HCT116 (cell line): Measurements from ENCODE around the gene ADCY2. TPM values are rescaled to one million over a fixed set of nuclear protein-coding genes. Genes with fewer than 3 reads are reported as not detected.

Experiments used
- ATAC-seq: fragments of 200-7000 bp; cut with Tn5 transposase; 2 replicates; pipeline ENCODE4 v1.9.1; 2020; ENCODE audit warnings: mild to moderate bottlenecking, moderate library complexity
- BruUV-seq: library from RNA; stranded (reverse); fragments of 400-500 nt; replicated peaks from 2 replicates; lab custom pipeline; 2021; lab: Mats Ljungman, UMichigan
- CTCF ChIA-PET: fragments of 300-600 bp; sonication (Branson Sonifier 250); formaldehyde crosslinking; loops from one replicate; lab custom pipeline; 2021; ENCODE audit warnings: antibody characterized with exemption; lab: Charles Lee
- POLR2A ChIA-PET: fragments of 300-600, 350-600 bp; sonication (Branson Sonifier 250); formaldehyde crosslinking; loops from one replicate; lab custom pipeline; 2021; ENCODE audit warnings: antibody characterized with exemption; lab: Charles Lee
- RAD21 ChIA-PET, 2 experiments: fragments of 300-600 bp; sonication (Branson Sonifier 250); formaldehyde crosslinking; loops; one replicate each; lab custom pipeline; 2023; ENCODE audit warnings: low total read pairs in 2 of 2; ENCODE audit not compliant: uncharacterized antibody in 2 of 2, unreplicated experiment in 2 of 2, low non-redundant PET in 1 of 2; lab: Charles Lee
- DNase-seq: peaks from one replicate; pipeline ENCODE4 v3.0.0-alpha.2; 2010; ENCODE audit warnings: low read depth, low spot score
- H2AFZ ChIP-seq: fragments of 200-600 bp; shearing (Covaris generic), sonication (generic); 2 replicates; pipeline ENCODE4 v1.6.1; 2017; ENCODE audit warnings: low read depth, mixed run types, mixed read lengths, antibody characterized with exemption, low read length; ENCODE audit not compliant: poor library complexity, severe bottlenecking
- H3K27ac ChIP-seq: 2 replicates; pipeline ENCODE4 v1.5.1; 2012; ENCODE audit warnings: low read depth, low read length
- H3K27me3 ChIP-seq: fragments of 200-600 bp; sonication (generic); 2 replicates; pipeline ENCODE4 v1.6.1; 2016; ENCODE audit warnings: mixed run types, low read length, mixed read lengths; ENCODE audit not compliant: insufficient read depth
- H3K36me3 ChIP-seq, 2 experiments: fragments of 200-500 bp in 1 of 2; fragments of 200-600 bp in 1 of 2; sonication (Bioruptor generic) in 1 of 2; sonication (generic) in 1 of 2; 2 replicates each; pipeline versions ENCODE4 v1.5.1 to v1.6.1; 2014 to 2016; ENCODE audit warnings: low read length in 2 of 2, inconsistent platforms in 1 of 2, mixed read lengths in 1 of 2, mixed run types in 1 of 2; ENCODE audit not compliant: insufficient read depth in 2 of 2, control insufficient read depth in 1 of 2
- H3K4me1 ChIP-seq, 2 experiments: fragments of 200-600 bp in 1 of 2; sonication (generic) in 1 of 2; 2 replicates each; pipeline versions ENCODE4 v1.5.1 to v1.6.1; 2012 to 2017; ENCODE audit warnings: low read length in 2 of 2, inconsistent platforms in 1 of 2, mild to moderate bottlenecking in 1 of 2, mixed read lengths in 1 of 2, mixed run types in 1 of 2, moderate library complexity in 1 of 2; ENCODE audit not compliant: insufficient read depth in 2 of 2, control insufficient read depth in 1 of 2
- H3K4me2 ChIP-seq: fragments of 200-600 bp; sonication (generic); 2 replicates; pipeline ENCODE4 v1.6.1; 2017; ENCODE audit warnings: mixed run types, low read length, mixed read lengths
- H3K4me3 ChIP-seq, 2 experiments: fragments of 200-600 bp in 1 of 2; sonication (generic) in 1 of 2; replicated peaks in 1 of 2; 2 replicates each; pipeline ENCODE4 v1.5.1; 2011 to 2016; ENCODE audit warnings: low read length in 2 of 2, control low read depth in 1 of 2, low read depth in 1 of 2, mild to moderate bottlenecking in 1 of 2, mixed read lengths in 1 of 2, mixed run types in 1 of 2
- H3K79me2 ChIP-seq: fragments of 200-600 bp; sonication (generic); 2 replicates; pipeline ENCODE4 v1.6.1; 2017; ENCODE audit warnings: mild to moderate bottlenecking, mixed run types, low read length, moderate library complexity, mixed read lengths; ENCODE audit not compliant: insufficient read depth
- H3K9ac ChIP-seq: fragments of 200-600 bp; sonication (generic); 2 replicates; pipeline ENCODE4 v1.6.1; 2016; ENCODE audit warnings: low read length, mixed read lengths
- H3K9me2 ChIP-seq: fragments of 200-600 bp; sonication (generic), shearing (Covaris generic); 2 replicates; pipeline ENCODE4 v1.6.1; 2017; ENCODE audit warnings: mixed run types, mild to moderate bottlenecking, moderate library complexity; ENCODE audit not compliant: insufficient read depth
- H3K9me3 ChIP-seq, 2 experiments: fragments of 200-500 bp in 1 of 2; fragments of 200-600 bp in 1 of 2; sonication (Bioruptor generic) in 1 of 2; sonication (generic) in 1 of 2; 2 replicates each; pipeline ENCODE4 v1.6.1; 2014 to 2017; ENCODE audit warnings: low read length in 2 of 2, mixed read lengths in 2 of 2, inconsistent platforms in 1 of 2, low read depth in 1 of 2, mild to moderate bottlenecking in 1 of 2, mixed run types in 1 of 2, moderate library complexity in 1 of 2; ENCODE audit not compliant: control insufficient read depth in 1 of 2, insufficient read depth in 1 of 2
- H4K20me1 ChIP-seq: fragments of 200-600 bp; sonication (generic), shearing (Covaris generic); 2 replicates; pipeline ENCODE4 v1.6.1; 2017; ENCODE audit warnings: mixed run types, mild to moderate bottlenecking, moderate library complexity; ENCODE audit not compliant: insufficient read depth
- ATF3 ChIP-seq: IDR thresholded peaks from 2 replicates; pipeline ENCODE4 v1.6.1; 2012
- CTCF ChIP-seq, 3 experiments: fragments of 200-600 bp in 1 of 3; sonication (generic) in 1 of 3; IDR thresholded peaks in 2 of 3; conservative IDR thresholded peaks in 1 of 3; 2 replicates each; pipeline ENCODE4 v1.5.1; 2012 to 2017; ENCODE audit warnings: low read depth in 2 of 3, low read length in 2 of 3, antibody characterized with exemption in 1 of 3, borderline replicate concordance in 1 of 3, control low read depth in 1 of 3, mild to moderate bottlenecking in 1 of 3, mixed read lengths in 1 of 3, mixed run types in 1 of 3, moderate library complexity in 1 of 3; ENCODE audit not compliant: insufficient read depth in 1 of 3
- ELF1 ChIP-seq: IDR thresholded peaks from 2 replicates; pipeline ENCODE4 v1.6.1; 2012; ENCODE audit warnings: low read depth, borderline replicate concordance
- EZH2 ChIP-seq: fragments of 200-600 bp; sonication (generic); IDR thresholded peaks from 2 replicates; pipeline ENCODE4 v1.6.1; 2017; ENCODE audit warnings: antibody characterized with exemption, mixed run types
- EZH2phosphoT487 ChIP-seq: fragments of 200-600 bp; IDR thresholded peaks from 2 replicates; pipeline ENCODE4 v1.6.1; 2018; ENCODE audit warnings: antibody characterized with exemption, borderline replicate concordance
- POLR2A ChIP-seq: IDR thresholded peaks from 2 replicates; pipeline ENCODE4 v1.7.0; 2011; ENCODE audit warnings: borderline replicate concordance; ENCODE audit not compliant: insufficient read depth, insufficient read length; ENCODE audit errors: extremely low read depth
- REST ChIP-seq: IDR thresholded peaks from 2 replicates; pipeline ENCODE4 v1.6.1; 2012; ENCODE audit warnings: low read depth
- SP1 ChIP-seq: IDR thresholded peaks from 2 replicates; pipeline ENCODE4 v1.6.1; 2012; ENCODE audit warnings: low read depth
- SRF ChIP-seq: IDR thresholded peaks from 2 replicates; pipeline ENCODE4 v1.6.1; 2012; ENCODE audit warnings: low read depth
- YY1 ChIP-seq: IDR thresholded peaks from 2 replicates; pipeline ENCODE4 v1.6.1; 2011; ENCODE audit warnings: low read length, low read depth, moderate library complexity, mild to moderate bottlenecking; ENCODE audit not compliant: insufficient replicate concordance; ENCODE audit errors: extremely low read depth
- intact Hi-C: fragments of 100-400 bp; cut with micrococcal nuclease; formaldehyde crosslinking; loops from 2 replicates; pipeline ENCODE4 v1.10.0; 2022
- total RNA-seq: library from RNA; stranded (reverse); gene quantifications from one replicate; pipeline ENCODE4 v1.2.1, GENCODE V29; 2021; ENCODE audit not compliant: unreplicated experiment

Gene ADCY2
- total RNA-seq, 1 experiment from 2014 or later: 0.15 TPM

GRCh38 chr5:7474821-7475403 lies 79.0 kb downstream of the ADCY2 start:
- H3K27me3 ChIP-seq: no peaks in the 10 kb centered on the region
- ATAC-seq: no peak
- no peaks in the 10 kb centered on the region for H3K36me3 ChIP-seq
- no peak overlapping the region for H3K27ac ChIP-seq
- no peak overlapping the region for H3K4me2 ChIP-seq
- no peak overlapping the region for H3K4me3 ChIP-seq
- H3K9ac ChIP-seq: no peak overlapping the region
- TF ChIP-seq ATF3 (no peak), POLR2A (no peak), CTCF (IDR thresholded peaks at IDR 0.05 in 2 of 3, conservative IDR thresholded peaks at IDR 0.05 in 1 of 3; ENCODE audit: borderline replicate concordance in 1 of 3, insufficient read depth in 1 of 3, low read depth in 2 of 3, low read length in 2 of 3) (no peak), ELF1 (no peak), SRF (no peak)
- TF ChIP-seq, all 23 proteins: peak for 0
- H3K9me2 ChIP-seq: no peaks in the 10 kb centered on the region
- no TSS peak for BruUV-seq
- intact Hi-C loops: no loop called here
- H2AFZ ChIP-seq: no peak overlapping the region
- no peaks in the 10 kb centered on the region for H3K79me2 ChIP-seq
- CTCF ChIA-PET: no interaction called here
- H3K9me3 ChIP-seq: peaks cover 9 to 20% of the 10 kb centered on the region in 2 experiments; a peak in 3 of 4 replicates
- H3K4me1 ChIP-seq: no peaks in the 10 kb centered on the region
- H4K20me1 ChIP-seq: no peaks in the 10 kb centered on the region
- no peak for DNase-seq
- RAD21 ChIA-PET: no interaction called here
- POLR2A ChIA-PET: no interaction called here

GRCh38 chr5:7478459-7478858 lies 82.5 kb downstream of the ADCY2 start:
- BruUV-seq: no TSS peak
- Histone ChIP-seq H3K4me1 (no peaks in the 10 kb centered on the region), H3K9ac (no peak overlapping the region), H3K4me2 (no peak overlapping the region), H3K9me2 (no peaks in the 10 kb centered on the region), H3K36me3 (no peaks in the 10 kb centered on the region), H3K27me3 (no peaks in the 10 kb centered on the region), H2AFZ (no peak overlapping the region), H3K79me2 (no peaks in the 10 kb centered on the region), H3K9me3 (peaks cover 0 to 14% of the 10 kb centered on the region in 2 experiments; a peak in 2 of 4 replicates), H4K20me1 (no peaks in the 10 kb centered on the region), H3K4me3 (no peak overlapping the region), H3K27ac (no peak overlapping the region)
- DNase-seq (no peak), ATAC-seq (no peak)
- ChIA-PET RAD21 (no interaction called here), POLR2A (no interaction called here), CTCF (no interaction called here)
- TF ChIP-seq ATF3: no peak
- TF ChIP-seq SP1: no peak
- no peak for TF ChIP-seq ELF1
- no peak for TF ChIP-seq EZH2phosphoT487
- TF ChIP-seq YY1: no peak
- TF ChIP-seq EZH2: no peak
- TF ChIP-seq REST: no peak
- intact Hi-C loops: no loop called here
